Neural cell (in vitro differentiated cells): ENCODE data around the gene COL4A5. TPM values are rescaled to one million over a fixed set of nuclear protein-coding genes. Genes with fewer than 3 reads are reported as not detected.

Experiments used
- H2AFZ ChIP-seq: fragments of 200-600, 300-800 bp; sonication (generic), shearing (Covaris generic); 2 replicates; pipeline ENCODE4 v1.6.0; 2014; ENCODE audit warnings: low read depth, mild to moderate bottlenecking, antibody characterized with exemption, low read length, moderate library complexity
- H3F3A ChIP-seq: fragments of 200-600 bp; shearing (Covaris generic); 2 replicates; pipeline ENCODE4 v1.6.1; 2016; ENCODE audit warnings: mild to moderate bottlenecking, moderate library complexity, mixed read lengths, antibody characterized with exemption, low read length; ENCODE audit not compliant: insufficient read depth, poor library complexity, severe bottlenecking
- H3K27ac ChIP-seq: fragments of 200-600, 300-800 bp; sonication (generic), shearing (Covaris generic); 2 replicates; pipeline ENCODE4 v1.5.1; 2014; ENCODE audit warnings: mild to moderate bottlenecking, low read length, moderate library complexity
- H3K27me3 ChIP-seq: fragments of 300-800, 200-600 bp; sonication (generic), shearing (Covaris generic); 2 replicates; pipeline ENCODE4 v1.6.0; 2014; ENCODE audit warnings: mild to moderate bottlenecking, low read depth, low read length, moderate library complexity; ENCODE audit not compliant: insufficient read depth
- H3K36me3 ChIP-seq: fragments of 300-800, 200-600 bp; sonication (generic), shearing (Covaris generic); 2 replicates; pipeline ENCODE4 v1.5.1; 2014; ENCODE audit warnings: mild to moderate bottlenecking, antibody characterized with exemption, low read length, moderate library complexity; ENCODE audit not compliant: insufficient read depth
- H3K4me2 ChIP-seq: fragments of 300-800, 200-600 bp; sonication (generic), shearing (Covaris generic); 2 replicates; pipeline ENCODE4 v1.6.0; 2014; ENCODE audit warnings: mild to moderate bottlenecking, low read length
- H3K4me3 ChIP-seq: fragments of 300-800, 200-600 bp; sonication (generic), shearing (Covaris generic); 2 replicates; pipeline ENCODE4 v1.5.1; 2014; ENCODE audit warnings: mild to moderate bottlenecking, low read length, moderate library complexity
- H3K79me2 ChIP-seq: fragments of 200-600 bp; shearing (Covaris generic); replicated peaks from 2 replicates; pipeline ENCODE4 v1.6.0; 2014; ENCODE audit warnings: mild to moderate bottlenecking, low read length, moderate library complexity; ENCODE audit not compliant: insufficient read depth
- H3K9ac ChIP-seq: fragments of 300-800, 200-600 bp; sonication (generic), shearing (Covaris generic); 2 replicates; pipeline ENCODE4 v1.6.1; 2016; ENCODE audit warnings: mild to moderate bottlenecking, low read length, mixed read lengths
- H3K9me2 ChIP-seq: fragments of 200-600 bp; shearing (Covaris generic); 2 replicates; pipeline ENCODE4 v1.6.1; 2016; ENCODE audit warnings: mild to moderate bottlenecking, low read length, mixed read lengths; ENCODE audit not compliant: insufficient read depth
- H3K9me3 ChIP-seq: fragments of 200-600, 300-800 bp; sonication (generic), shearing (Covaris generic); 2 replicates; pipeline ENCODE4 v1.6.1; 2016; ENCODE audit warnings: mild to moderate bottlenecking, mixed run types, low read length, moderate library complexity, mixed read lengths
- H4K20me1 ChIP-seq: fragments of 200-600 bp; shearing (Covaris generic); 2 replicates; pipeline ENCODE4 v1.6.1; 2016; ENCODE audit warnings: mild to moderate bottlenecking, mixed run types; ENCODE audit not compliant: insufficient read depth
- CTCF ChIP-seq: fragments of 450-650 bp; IDR thresholded peaks from 2 replicates; pipeline ENCODE4 v1.5.1; 2014; ENCODE audit warnings: antibody characterized with exemption, mild to moderate bottlenecking, moderate library complexity; ENCODE audit not compliant: poor library complexity, severe bottlenecking
- EP300 ChIP-seq: fragments of 450-650 bp; conservative IDR thresholded peaks from 2 replicates; pipeline ENCODE4 v1.6.1; 2014; ENCODE audit warnings: antibody characterized with exemption, mild to moderate bottlenecking, moderate library complexity; ENCODE audit not compliant: poor library complexity, severe bottlenecking
- EZH2 ChIP-seq: fragments of 200-600, 300-800 bp; shearing (Covaris generic), sonication (generic); IDR thresholded peaks from 2 replicates; pipeline ENCODE4 v1.6.1; 2014; ENCODE audit warnings: antibody characterized with exemption, low read length, borderline replicate concordance, mild to moderate bottlenecking; ENCODE audit not compliant: insufficient read depth, poor library complexity, severe bottlenecking
- MXI1 ChIP-seq: fragments of 450-650 bp; conservative IDR thresholded peaks from 2 replicates; pipeline ENCODE4 v1.6.1; 2014; ENCODE audit warnings: antibody characterized with exemption, mild to moderate bottlenecking; ENCODE audit not compliant: poor library complexity, severe bottlenecking
- POLR2AphosphoS5 ChIP-seq: IDR thresholded peaks from 2 replicates; pipeline ENCODE4 v1.6.1; 2012
- RAD21 ChIP-seq: fragments of 450-650 bp; conservative IDR thresholded peaks from 2 replicates; pipeline ENCODE4 v1.6.1; 2014; ENCODE audit warnings: antibody characterized with exemption, mild to moderate bottlenecking, moderate library complexity
- SMC3 ChIP-seq: fragments of 450-650 bp; conservative IDR thresholded peaks from 2 replicates; pipeline ENCODE4 v1.6.1; 2014; ENCODE audit warnings: antibody characterized with exemption, mild to moderate bottlenecking, moderate library complexity; ENCODE audit not compliant: poor library complexity
- TAF1 ChIP-seq: IDR thresholded peaks from 2 replicates; pipeline ENCODE4 v1.6.1; 2012; ENCODE audit warnings: low read depth
- polyA plus RNA-seq: library from polyadenylated mRNA; depleted of rRNA; stranded (reverse); fragments of >200 nt; gene quantifications from 2 replicates; pipeline ENCODE4 v1.2.3, GENCODE V29; 2014
- TF ChIP-seq, protein P1 (sequence below): IDR thresholded peaks from 2 replicates; pipeline ENCODE4 v1.6.1; 2012; ENCODE audit warnings: borderline replicate concordance

The COL4A5 gene
- polyA plus RNA-seq, 1 donor from 2014 or later = 3.9 TPM

DNA sequence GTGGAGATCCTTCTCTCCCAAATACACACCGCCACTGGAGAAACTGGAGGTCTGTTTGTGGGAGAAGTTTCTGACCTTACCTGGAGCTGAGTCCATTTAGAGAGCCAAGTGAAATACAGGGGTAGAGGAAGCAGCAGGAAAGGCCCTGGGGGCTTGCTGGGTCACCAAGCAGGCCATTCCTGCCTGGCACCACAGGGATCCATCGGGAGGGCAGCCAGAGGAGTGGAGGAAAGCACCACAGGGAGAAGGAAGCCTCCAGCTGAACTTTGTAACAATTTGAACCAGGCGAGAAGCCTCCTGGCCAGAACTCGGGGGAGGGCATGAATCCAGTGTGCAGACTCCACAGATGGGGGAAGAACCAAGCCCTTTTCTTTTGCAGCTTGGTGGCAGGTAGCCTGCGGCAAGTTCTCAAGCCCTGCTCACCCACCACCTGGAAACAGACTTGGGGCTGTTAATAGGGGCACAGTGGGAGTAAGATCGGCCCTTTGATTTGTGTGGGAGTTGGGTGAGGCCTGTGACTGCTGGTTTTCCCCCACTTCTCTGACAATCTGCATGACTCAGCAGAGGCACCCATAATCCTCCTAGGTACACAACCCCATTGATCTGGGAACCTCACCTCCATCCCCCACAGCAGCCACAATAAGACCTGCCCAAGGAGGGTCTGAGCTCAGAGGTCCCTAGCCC is 202.1 kb downstream of the COL4A5 start:
- Histone ChIP-seq H3F3A (no peaks in the 10 kb centered on the region), H3K9me3 (no peaks in the 10 kb centered on the region), H2AFZ (no peak overlapping the region), H3K9ac (no peak overlapping the region), H3K27me3 (no peaks in the 10 kb centered on the region), H4K20me1 (no peaks in the 10 kb centered on the region), H3K79me2 (no peaks in the 10 kb centered on the region), H3K9me2 (no peaks in the 10 kb centered on the region), H3K27ac (no peak overlapping the region), H3K4me3 (no peak overlapping the region), H3K4me2 (no peak overlapping the region), H3K36me3 (no peaks in the 10 kb centered on the region)
- no peak for TF ChIP-seq EP300
- no peak for TF ChIP-seq CTCF
- TF ChIP-seq SMC3 = no peak
- TF ChIP-seq RAD21 = no peak
- TF ChIP-seq POLR2AphosphoS5 = no peak
- TF ChIP-seq, protein P1, sequence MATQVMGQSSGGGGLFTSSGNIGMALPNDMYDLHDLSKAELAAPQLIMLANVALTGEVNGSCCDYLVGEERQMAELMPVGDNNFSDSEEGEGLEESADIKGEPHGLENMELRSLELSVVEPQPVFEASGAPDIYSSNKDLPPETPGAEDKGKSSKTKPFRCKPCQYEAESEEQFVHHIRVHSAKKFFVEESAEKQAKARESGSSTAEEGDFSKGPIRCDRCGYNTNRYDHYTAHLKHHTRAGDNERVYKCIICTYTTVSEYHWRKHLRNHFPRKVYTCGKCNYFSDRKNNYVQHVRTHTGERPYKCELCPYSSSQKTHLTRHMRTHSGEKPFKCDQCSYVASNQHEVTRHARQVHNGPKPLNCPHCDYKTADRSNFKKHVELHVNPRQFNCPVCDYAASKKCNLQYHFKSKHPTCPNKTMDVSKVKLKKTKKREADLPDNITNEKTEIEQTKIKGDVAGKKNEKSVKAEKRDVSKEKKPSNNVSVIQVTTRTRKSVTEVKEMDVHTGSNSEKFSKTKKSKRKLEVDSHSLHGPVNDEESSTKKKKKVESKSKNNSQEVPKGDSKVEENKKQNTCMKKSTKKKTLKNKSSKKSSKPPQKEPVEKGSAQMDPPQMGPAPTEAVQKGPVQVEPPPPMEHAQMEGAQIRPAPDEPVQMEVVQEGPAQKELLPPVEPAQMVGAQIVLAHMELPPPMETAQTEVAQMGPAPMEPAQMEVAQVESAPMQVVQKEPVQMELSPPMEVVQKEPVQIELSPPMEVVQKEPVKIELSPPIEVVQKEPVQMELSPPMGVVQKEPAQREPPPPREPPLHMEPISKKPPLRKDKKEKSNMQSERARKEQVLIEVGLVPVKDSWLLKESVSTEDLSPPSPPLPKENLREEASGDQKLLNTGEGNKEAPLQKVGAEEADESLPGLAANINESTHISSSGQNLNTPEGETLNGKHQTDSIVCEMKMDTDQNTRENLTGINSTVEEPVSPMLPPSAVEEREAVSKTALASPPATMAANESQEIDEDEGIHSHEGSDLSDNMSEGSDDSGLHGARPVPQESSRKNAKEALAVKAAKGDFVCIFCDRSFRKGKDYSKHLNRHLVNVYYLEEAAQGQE = no peak
- no peak for TF ChIP-seq EZH2
- TF ChIP-seq TAF1 = no peak
- no peak for TF ChIP-seq MXI1

DNA sequence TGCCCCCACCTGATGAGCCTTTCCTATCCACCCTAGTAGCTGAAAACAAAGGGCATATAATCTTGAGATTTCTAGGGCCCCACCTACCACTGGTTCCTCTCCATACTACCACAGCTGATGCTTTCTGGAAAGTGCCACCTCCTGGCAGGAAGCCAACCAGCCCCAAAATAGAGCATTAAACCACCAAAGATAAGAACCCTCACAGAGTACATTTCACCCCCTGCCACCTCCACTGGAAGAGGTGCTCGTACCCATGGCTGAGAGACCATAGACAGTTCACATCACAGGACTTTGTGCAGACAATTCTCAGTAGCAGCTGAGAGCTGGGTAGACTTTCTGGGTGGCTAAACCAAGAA is 202.6 kb downstream of the COL4A5 start:
- no peak for TF ChIP-seq CTCF
- no peak for TF ChIP-seq EP300
- TF ChIP-seq MXI1 = no peak
- TF ChIP-seq RAD21 = no peak

More for the DNA sequence above, 202.6 kb downstream of the COL4A5 start:
- H2AFZ ChIP-seq = no peak overlapping the region
- H3K79me2 ChIP-seq = no peaks in the 10 kb centered on the region
- no peak overlapping the region for H3K9ac ChIP-seq
- H3K4me2 ChIP-seq = no peak overlapping the region
- H3K9me2 ChIP-seq = no peaks in the 10 kb centered on the region
- H3K4me3 ChIP-seq = no peak overlapping the region
- H3F3A ChIP-seq = no peaks in the 10 kb centered on the region
- no peaks in the 10 kb centered on the region for H3K27me3 ChIP-seq
- no peaks in the 10 kb centered on the region for H3K36me3 ChIP-seq
- H4K20me1 ChIP-seq = no peaks in the 10 kb centered on the region
- no peak overlapping the region for H3K27ac ChIP-seq
- H3K9me3 ChIP-seq = no peaks in the 10 kb centered on the region
